HG03108 (cell line): ENCODE results near the gene COG6.

Source experiments
- ATAC-seq: cut with Tn5 transposase; IDR thresholded peaks from one replicate; pipeline ENCODE4 v1.9.1; 2021; ENCODE audit warnings: moderate library complexity; ENCODE audit not compliant: unreplicated experiment

Gene COG6

DNA sequence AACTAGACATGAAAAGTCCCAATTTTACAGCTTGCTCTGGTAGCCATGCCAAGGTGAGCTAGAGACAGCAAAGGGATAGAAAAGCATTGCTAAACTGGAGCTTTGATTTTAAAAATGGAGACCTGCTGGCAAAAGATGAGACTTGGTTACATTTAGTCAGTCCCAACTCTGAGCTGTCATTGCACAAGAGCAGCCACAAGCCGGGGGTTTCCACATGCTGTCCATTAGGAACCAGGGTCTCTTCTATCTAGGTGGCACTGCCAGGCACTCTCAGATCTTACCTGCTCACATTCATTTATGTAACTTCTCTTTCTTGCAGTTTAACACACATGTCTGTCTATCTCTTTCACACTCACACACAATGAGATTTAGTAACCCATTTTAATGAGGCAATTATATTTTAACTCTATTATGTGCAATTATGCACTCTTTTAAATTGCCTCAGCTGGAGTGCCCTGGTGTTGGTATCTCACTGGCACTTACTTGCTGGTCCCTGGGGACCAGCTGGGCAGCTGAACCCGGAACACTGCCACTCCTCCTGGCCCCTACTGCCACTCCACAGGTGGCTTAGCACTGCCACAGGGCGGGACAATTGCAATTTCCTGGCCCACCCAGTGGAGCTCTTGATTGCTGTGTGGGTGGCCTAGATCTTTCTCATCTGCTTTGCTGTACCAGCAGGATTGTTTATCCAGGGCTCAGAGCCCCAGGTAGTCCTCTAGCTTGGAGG lies 112.5 kb downstream of the COG6 start:
- no peak for ATAC-seq

DNA sequence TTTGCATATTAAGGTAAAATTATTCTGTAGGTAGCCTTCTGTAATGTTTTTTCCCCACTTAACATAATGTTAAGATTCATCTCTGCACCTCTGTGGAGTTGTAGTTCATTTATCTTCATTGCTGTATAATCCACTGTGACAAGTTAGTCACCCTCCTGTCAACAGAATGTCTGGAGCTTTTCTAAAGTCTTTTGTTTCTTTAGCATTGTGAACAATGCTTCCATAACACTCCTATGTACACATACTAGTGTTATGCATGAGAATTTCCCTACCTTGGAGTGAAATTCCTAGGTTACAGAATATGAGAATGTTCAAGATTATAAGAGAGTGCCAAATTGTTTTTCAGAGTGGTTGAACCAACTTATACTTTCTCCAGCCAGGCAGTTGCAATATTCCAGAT lies 113.5 kb downstream of the COG6 start:
- ATAC-seq: no peak

DNA sequence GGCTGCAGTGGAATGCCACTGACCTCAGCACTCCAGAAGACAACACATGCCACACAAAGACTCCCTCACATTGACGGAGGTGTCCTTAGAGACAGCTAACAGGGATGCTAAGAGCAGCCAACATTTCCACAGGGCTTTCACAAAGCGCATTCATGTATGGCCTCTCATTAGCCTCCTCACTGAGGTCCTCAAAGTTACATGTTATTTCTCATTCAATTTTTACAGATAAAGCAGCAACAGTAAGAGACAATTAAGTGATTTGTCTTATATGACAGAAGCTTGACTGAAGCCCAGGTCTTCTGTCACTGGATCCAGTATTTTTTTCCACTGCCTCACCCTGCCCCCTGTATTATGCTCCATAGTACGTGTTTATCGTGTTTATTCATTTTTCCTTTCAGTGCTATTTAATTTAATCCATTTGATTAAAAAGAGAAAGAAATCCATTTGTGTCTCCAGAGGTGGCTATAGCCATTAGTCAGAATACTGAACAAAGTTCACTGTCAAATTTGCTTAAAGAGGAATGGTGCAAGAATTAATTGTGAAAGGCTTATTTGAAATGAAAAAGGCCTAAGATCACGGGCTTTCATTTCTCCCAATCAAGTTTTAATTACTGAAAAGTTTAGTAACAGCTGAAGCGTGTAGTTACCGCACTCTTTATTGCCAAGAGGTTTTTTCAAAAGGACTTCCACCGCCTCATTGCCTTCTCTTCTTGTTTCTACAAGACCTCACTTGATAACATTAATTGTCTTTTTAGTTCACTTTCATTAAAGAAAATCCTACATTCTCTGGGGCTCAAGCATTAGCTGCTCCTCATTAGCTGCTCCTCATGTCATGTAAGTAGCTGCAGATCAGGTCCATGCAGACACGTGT lies 115.0 kb downstream of the COG6 start:
- no peak for ATAC-seq

DNA sequence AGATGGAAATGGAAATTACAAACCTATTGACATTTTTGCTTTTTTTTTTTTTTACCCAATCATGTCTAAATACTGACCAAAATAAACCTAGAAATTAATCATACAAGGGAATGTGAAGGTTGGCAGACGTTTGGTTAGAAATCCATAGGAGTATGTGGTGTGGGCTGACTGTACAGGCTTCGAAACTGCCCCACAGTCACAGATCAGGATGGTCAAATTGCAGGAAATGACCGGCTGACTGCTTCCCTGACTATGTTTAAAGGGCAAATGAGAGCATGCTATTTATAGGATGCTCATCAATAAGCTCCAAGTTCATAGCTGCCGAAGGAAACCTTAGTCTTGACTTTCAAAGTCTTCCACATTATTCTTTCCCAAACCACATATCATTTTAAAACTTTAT lies 118.4 kb downstream of the COG6 start:
- ATAC-seq: no peak

DNA sequence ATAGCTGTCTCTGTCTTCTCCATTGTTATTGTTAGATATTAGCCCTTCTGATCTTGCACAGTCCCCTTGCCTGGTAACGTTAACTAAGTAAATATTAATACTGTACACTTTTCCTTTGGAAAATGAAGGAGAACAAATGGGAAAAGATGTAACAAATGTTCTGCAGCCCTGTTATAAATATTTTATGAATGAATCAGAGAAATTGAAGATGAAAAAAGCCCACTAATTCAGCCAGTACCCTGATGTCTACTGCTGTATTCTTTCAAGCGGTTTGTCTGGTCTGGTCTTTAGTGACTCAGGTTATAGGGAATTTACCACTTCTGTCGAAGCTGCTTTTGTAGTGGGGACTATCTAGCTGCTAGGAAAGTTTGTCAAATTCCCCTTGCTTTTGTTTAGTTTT lies 121.0 kb downstream of the COG6 start:
- peak; percentile 50 for ATAC-seq

DNA sequence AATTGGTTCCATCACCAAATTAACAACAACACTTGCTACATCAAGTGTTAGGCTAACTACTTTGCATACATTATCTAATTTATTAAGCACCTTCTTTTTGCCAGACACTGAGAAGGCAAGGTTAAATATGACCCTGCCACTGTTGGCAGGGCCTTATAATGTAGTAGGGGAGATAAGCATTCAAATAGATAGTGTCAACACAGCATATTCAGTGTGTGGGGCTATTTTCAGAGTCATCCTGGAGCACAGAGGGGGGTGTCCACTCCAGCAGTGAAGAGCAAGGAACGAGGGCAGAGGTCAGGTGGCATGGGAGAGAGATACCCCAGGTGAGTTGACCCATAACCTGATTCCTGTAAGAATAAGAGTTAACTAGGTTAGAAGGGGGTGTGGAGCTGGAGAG lies 121.6 kb downstream of the COG6 start:
- peak; percentile 10 for ATAC-seq

DNA sequence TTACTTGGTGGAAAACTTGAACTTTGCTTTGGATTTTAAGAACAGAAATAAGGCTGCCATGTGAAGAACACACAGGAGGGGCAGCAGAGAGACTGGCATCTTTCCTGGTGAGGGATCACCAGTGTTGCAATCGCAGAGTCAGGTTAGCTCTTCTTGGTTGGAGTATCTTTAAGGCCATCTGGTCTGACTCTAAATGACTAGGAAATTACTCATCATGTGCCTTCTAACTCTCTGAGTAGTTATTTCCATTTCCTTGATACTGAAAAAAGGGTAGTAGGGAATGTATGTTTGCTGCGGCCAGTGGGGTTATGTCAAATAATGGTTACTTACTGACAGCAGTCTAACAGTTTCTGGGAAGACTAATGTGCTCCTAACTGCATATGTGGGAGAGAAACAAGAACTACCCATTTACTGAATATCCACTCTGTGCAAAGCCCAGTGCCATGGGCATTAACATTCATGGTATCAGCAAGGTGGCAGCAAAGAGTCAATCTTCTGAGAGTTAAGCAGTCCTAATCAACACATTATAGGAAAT lies 122.1 kb downstream of the COG6 start:
- no peak for ATAC-seq

DNA sequence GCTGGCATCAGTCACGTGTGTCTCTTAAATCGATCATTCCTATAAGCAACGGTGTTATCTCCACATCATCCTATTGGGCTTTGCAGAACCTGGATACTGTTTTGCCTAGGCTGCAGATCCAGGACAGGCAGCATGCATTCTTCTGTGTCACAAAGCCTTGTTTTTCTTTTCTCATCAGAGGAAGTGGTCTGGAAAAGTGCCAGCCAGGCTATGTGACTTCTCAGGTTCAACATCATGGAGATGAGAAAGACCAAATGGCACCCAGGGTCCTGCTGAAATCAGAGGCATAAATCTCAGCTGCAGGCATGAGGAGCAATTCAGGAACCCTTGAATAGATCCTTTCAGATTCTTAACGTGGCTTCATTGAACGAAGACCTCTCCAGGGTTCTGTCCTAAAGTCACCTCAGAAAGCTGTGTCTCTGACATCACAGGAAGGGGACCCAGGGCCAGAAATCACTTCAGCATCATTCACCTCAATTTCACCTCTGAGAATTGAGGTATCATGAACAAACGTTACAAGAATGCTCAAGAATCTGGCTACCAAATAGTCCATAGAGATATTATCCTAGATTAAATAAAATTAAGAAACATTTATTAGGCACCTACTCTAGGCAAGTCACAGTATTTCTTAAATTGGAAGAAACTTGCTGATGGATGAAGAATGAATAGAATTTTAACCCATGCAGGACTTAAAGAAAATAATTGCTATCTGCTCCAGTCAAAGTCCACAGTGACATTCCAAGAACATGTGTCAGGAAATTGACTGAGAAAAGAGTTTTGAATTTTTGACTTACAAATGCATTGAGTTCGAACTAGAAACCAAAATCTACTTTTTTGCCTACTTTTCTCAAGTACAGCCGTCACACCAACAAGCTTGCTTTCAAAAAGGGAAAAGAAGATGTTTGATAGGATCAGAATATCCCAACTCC lies 124.1 kb downstream of the COG6 start:
- ATAC-seq: no peak

DNA sequence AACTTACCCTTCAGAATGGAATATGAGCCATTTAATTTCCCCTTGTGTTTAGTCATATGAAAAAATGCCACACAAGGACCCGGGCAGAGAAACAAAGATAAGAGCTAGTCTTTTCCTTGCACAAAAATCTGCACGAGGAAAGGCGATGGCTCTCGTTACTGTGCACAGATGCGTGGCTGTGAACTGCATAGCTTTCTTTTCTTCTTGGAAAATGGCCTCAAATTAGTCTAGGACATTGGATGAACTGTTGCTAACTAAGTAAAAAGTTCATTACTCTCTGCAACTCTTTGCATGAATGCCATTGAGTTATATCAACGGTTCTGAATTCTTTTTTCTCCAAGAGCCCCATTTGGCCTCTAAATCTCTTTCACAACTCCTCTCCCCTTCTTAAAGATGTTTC lies 125.2 kb downstream of the COG6 start:
- ATAC-seq: no peak

DNA sequence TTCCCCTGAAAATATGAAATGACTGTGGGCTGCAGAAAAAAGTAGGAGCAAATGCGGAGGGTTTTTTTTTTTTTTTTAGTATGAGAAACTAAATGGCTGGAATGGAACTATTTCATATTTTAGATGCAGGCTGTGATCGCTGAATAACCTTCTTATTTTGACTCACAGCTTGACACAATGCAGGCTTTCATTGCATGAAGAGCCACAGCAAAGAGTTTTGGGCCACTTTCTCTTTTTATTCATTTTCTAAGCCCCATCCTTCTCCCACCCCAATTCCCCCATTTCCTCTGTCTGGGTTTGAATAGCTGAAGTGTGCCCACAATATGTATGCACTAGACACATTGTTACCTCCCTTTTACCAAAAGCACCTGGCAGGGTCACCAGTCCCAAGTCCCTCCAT lies 125.9 kb downstream of the COG6 start:
- ATAC-seq: no peak

DNA sequence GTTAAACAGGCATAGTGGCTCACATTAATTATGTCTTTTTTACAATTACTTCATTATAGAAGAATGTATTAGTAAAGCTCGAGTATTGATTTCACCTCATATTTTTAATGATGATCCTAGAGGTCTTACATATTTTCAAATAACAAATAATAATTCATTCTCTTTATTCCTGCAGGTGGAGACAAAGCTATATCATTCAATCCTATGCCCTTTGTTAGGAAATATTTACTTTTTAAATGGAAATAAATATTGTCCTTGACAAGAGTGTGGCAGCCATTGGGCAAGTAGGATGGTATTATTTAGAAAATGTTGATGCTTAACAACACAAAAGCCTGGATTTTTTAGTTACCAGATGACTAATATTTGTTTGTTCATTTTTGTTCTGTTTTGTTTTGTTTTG lies 127.6 kb downstream of the COG6 start:
- no peak for ATAC-seq

DNA sequence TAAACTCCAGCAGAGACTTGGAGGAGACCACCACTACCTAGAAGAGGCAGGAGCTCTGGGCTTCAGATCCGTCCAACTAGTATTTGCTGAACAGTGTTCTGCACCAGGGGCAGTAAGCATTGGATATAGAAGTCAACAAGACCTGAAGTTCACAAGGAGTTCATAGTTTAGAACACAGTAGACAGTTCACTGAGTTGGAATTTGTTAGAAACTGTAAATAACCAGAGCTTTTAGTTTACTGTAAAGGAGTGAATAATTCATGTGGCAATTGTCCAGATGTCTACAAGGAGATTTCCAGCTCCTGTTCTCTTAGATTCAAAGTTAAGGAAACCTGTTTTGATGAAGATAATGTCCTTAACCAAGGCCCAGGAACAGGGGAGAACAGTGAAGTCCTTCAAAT lies 128.9 kb downstream of the COG6 start:
- no peak for ATAC-seq

DNA sequence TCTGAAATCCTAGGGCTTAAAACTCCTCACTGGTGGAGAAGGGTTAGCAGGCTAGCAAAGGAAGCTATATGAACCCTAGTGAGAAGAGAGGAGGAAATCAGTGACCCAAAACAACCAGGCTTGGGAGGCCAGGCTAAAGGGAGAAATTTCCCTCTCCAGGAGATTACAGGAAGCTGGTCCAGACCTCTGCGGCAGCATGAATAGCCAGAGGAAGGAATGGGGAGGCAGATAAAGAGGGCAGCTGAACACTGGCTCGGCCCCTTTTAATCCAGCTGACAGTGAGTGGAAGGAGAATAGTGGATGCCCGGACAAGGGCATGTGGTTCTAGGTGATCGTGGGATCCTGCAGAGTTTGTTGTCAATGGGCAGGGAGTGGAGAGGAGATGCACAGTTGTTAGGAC lies 130.6 kb downstream of the COG6 start:
- no peak for ATAC-seq

DNA sequence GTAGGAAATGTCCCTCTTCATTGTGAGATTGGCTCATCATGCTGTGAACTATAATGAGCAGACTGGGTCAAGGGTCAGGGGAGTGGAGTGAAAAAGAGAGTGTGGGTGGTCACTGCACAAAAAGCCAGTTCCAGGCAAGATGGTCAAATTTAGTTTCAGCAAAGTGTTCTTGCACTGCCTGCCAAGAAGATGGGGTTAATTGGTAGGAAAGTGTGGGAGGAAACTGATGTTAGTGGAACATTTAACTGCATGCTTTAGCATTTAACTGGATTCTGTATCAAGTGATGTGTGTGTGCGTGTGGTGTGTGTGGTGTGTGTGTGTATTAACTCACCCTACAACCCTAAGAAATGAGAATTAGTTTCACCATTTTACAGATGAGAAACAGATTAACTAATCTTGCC lies 131.6 kb downstream of the COG6 start:
- ATAC-seq: no peak

DNA sequence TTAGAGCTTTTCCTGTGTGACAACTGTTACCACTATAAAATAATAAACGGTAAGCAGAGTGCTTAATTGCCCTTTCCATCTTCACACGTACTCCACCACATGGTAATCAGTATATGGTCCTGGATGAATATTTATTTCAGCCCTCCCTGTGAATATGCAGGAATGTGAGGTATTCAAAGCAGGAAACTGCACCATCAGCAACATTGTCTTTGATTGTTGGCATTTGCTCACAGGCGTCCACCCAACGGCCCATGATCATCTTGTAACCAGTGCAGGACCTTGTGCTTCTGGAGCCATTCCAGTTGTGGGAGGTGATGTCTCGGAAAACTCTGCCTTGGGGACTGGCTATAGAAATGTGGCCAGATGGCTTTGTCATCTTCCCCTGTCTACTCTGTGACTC lies 132.6 kb downstream of the COG6 start:
- ATAC-seq: no peak

DNA sequence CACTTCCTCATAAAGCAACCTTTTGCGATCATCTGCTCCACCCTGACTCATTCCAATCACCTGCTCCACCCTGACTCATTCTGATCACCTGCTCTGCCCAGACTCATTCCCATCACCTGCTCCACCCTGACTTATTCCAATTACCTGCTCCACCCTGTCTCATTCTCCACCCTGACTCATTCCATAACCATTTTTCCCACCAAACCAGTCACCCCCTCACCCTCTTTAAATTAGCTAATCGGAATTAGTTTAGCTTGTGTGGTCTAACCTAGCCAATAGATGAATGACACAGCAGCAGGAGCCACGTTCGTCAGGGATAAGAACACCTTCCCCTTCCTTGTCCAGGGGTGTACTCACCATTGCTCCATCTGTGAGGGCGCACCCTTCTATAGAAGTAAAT lies 134.0 kb downstream of the COG6 start:
- ATAC-seq: no peak
